Esophagus muscularis mucosa (tissue), 3 donors: Measurements from ENCODE around the gene TANC1.

ENCODE experiments used
- POLR2A ChIP-seq: fragments of 450-650 bp; IDR thresholded peaks from one replicate; pipeline ENCODE4 v1.6.1; 2017; ENCODE audit warnings: antibody characterized with exemption, moderate library complexity, mild to moderate bottlenecking, low read depth
- TF ChIP-seq, protein P1 (sequence below), 3 experiments: fragments of 200-600 bp in 2 of 3; fragments of 450-650 bp in 1 of 3; sonication (generic) in 2 of 3; IDR thresholded peaks; one replicate each; pipeline ENCODE4 v1.5.1; 2017 to 2019; ENCODE audit warnings: antibody characterized with exemption in 3 of 3, mild to moderate bottlenecking in 2 of 3, moderate library complexity in 1 of 3

DNA sequence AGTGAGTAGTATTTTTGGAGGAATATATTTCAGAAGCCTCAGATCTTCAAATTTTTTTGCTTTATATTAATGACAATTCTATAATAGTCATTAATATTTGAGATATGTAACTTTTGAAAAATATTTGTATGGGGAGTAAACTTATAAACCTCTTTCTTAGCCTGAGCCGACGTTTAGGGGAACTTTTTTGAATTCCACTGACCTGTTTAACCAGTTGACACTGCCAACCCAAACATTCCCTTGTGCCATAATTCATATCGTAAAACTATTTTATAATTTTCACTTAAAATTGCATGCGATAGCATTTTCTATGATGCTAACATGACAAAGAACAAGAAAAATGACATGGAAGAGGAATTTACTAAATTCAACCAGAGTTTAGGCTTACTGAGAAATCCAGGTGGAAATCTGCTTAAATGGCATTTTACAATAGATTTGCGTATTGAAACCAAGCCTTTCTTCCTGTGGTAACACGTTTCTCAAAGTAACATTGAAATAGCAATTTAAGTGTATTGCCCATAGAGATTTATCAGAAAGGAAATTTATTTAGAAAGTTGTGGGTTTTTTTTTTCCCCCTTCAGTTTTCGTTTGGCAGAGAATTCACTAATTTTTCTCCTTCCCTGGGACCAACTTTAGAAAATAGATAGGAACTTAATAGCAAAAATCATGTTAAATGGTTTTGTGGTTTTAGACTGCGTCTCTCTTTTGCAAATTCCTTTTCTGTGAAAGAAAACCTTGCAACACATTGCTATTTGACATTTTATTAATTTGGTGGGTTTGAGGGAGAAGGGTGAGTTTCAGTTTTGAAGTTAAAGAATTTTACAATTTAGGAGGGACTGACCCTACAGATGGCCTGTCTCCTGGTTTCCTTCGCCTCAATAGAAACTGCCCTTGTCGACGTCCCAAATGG is 77.4 kb downstream of the TANC1 start:
- TF ChIP-seq POLR2A, result no peak
- TF ChIP-seq, protein P1, sequence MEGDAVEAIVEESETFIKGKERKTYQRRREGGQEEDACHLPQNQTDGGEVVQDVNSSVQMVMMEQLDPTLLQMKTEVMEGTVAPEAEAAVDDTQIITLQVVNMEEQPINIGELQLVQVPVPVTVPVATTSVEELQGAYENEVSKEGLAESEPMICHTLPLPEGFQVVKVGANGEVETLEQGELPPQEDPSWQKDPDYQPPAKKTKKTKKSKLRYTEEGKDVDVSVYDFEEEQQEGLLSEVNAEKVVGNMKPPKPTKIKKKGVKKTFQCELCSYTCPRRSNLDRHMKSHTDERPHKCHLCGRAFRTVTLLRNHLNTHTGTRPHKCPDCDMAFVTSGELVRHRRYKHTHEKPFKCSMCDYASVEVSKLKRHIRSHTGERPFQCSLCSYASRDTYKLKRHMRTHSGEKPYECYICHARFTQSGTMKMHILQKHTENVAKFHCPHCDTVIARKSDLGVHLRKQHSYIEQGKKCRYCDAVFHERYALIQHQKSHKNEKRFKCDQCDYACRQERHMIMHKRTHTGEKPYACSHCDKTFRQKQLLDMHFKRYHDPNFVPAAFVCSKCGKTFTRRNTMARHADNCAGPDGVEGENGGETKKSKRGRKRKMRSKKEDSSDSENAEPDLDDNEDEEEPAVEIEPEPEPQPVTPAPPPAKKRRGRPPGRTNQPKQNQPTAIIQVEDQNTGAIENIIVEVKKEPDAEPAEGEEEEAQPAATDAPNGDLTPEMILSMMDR (IDR thresholded peaks at IDR 0.05), result no peak
